GM12878 (cell line): ENCODE measurements around the gene MSI2. TPM values are rescaled to one million over a fixed set of nuclear protein-coding genes. Genes with fewer than 3 reads are reported as not detected.
A peak's percentile ranks its signal among the peaks of the same experiment; 100 is the strongest.

Experiments used
- ATAC-seq: fragments of 200-7000 bp; cut with Tn5 transposase; 3 replicates; pipeline ENCODE4 v1.9.1; 2020; ENCODE audit warnings: mild to moderate bottlenecking, moderate library complexity
- BruUV-seq: library from RNA; stranded (reverse); fragments of 400-500 nt; replicated peaks from 2 replicates; lab custom pipeline; 2021; lab: Mats Ljungman, UMichigan
- CTCF ChIA-PET: fragments of 300-600 bp; sonication (Branson Sonifier 250); formaldehyde crosslinking; extraction: SDS; loops from one replicate; lab custom pipeline; 2021; ENCODE audit warnings: inconsistent platforms; lab: Yijun Ruan, JAX
- POLR2A ChIA-PET: fragments of 350-600 bp; formaldehyde crosslinking; extraction: SDS; loops from one replicate; lab custom pipeline; 2021; ENCODE audit warnings: inconsistent platforms; lab: Charles Lee
- RAD21 ChIA-PET: fragments of 300-600 bp; sonication (Branson Sonifier 250); formaldehyde crosslinking; loops from one replicate; lab custom pipeline; 2023; ENCODE audit warnings: antibody characterized with exemption; ENCODE audit not compliant: unreplicated experiment; lab: Charles Lee
- SMC1A ChIA-PET: fragments of 300-600 bp; sonication (Branson Sonifier 250); formaldehyde crosslinking; loops from one replicate; lab custom pipeline; 2023; ENCODE audit not compliant: unreplicated experiment, uncharacterized antibody; lab: Charles Lee
- DNase-seq: peaks from one replicate; pipeline ENCODE4 v3.0.0-alpha.2; 2011; ENCODE audit warnings: low read depth, low spot score
- FAIRE-seq: peaks from 3 replicates; lab custom pipeline; 2011; peaks lifted over from hg19 to GRCh38; lab: Jason Lieb, UNC
- H2AFZ ChIP-seq: 2 replicates; pipeline ENCODE4 v1.6.0; 2011; ENCODE audit warnings: low read depth, low read length, control low read depth; ENCODE audit not compliant: control insufficient read depth
- H3K27ac ChIP-seq: 2 replicates; pipeline ENCODE4 v1.5.1; 2011; ENCODE audit warnings: control low read depth; ENCODE audit not compliant: control insufficient read depth, insufficient read depth
- H3K27me3 ChIP-seq, 2 experiments: replicated peaks in 1 of 2; 2 replicates each; pipeline versions ENCODE4 v1.6.0 to v1.6.1; 2011; ENCODE audit warnings: low read length in 1 of 2; ENCODE audit not compliant: control insufficient read depth in 2 of 2, insufficient read depth in 2 of 2
- H3K36me3 ChIP-seq, 2 experiments: 2 replicates each; pipeline ENCODE4 v1.5.1; 2011; ENCODE audit warnings: low read length in 1 of 2; ENCODE audit not compliant: control insufficient read depth in 2 of 2, insufficient read depth in 2 of 2
- H3K4me1 ChIP-seq: 2 replicates; pipeline ENCODE4 v1.6.1; 2011; ENCODE audit warnings: mild to moderate bottlenecking, low read length, moderate library complexity, mixed read lengths; ENCODE audit not compliant: control insufficient read depth, insufficient read depth
- H3K4me2 ChIP-seq: 2 replicates; pipeline ENCODE4 v1.6.0; 2011; ENCODE audit warnings: control low read depth; ENCODE audit not compliant: control insufficient read depth, insufficient read depth
- H3K4me3 ChIP-seq: fragments of 200-600 bp; sonication (generic); 2 replicates; pipeline ENCODE4 v1.5.1; 2016
- H3K79me2 ChIP-seq: 2 replicates; pipeline ENCODE4 v1.6.0; 2011; ENCODE audit warnings: low read length; ENCODE audit not compliant: control insufficient read depth, insufficient read depth
- H3K9ac ChIP-seq: 2 replicates; pipeline ENCODE4 v1.8.0; 2011; ENCODE audit warnings: low read length, control low read depth, mixed read lengths; ENCODE audit not compliant: control insufficient read depth, insufficient read depth
- H3K9me3 ChIP-seq: replicated peaks from 3 replicates; pipeline ENCODE4 v1.5.1; 2011; ENCODE audit warnings: mild to moderate bottlenecking, low read length; ENCODE audit not compliant: control insufficient read depth, insufficient read depth
- H4K20me1 ChIP-seq: 2 replicates; pipeline ENCODE4 v1.6.0; 2011; ENCODE audit not compliant: control insufficient read depth, insufficient read depth
- ATF2 ChIP-seq: IDR thresholded peaks from 2 replicates; pipeline ENCODE4 v1.6.1; 2012; ENCODE audit warnings: low read length, inconsistent platforms
- MTA2 ChIP-seq: fragments of 450-650 bp; IDR thresholded peaks from 2 replicates; pipeline ENCODE4 v1.6.1; 2016; ENCODE audit warnings: low read depth, mild to moderate bottlenecking, moderate library complexity
- RUNX3 ChIP-seq: IDR thresholded peaks from 2 replicates; pipeline ENCODE4 v1.6.1; 2012; ENCODE audit warnings: low read length, inconsistent platforms
- SMC3 ChIP-seq: IDR thresholded peaks from 2 replicates; pipeline ENCODE4 v1.6.1; 2011; ENCODE audit warnings: low read length, improper control_type of control experiment, borderline replicate concordance
- SUZ12 ChIP-seq: fragments of 200-600 bp; sonication (generic); IDR thresholded peaks from one replicate; pipeline ENCODE4 v1.6.1; 2018; ENCODE audit warnings: antibody characterized with exemption, mild to moderate bottlenecking; ENCODE audit not compliant: unreplicated experiment
- WGBS: methylation state at CpG from one replicate; pipeline ENCODE4 v1.1.6; 2016; ENCODE audit warnings: low lambda C conversion rate; ENCODE audit not compliant: insufficient replicate concordance, insufficient coverage; ENCODE audit errors: missing lambda C conversion rate; 5-methylcytosine and 5-hydroxymethylcytosine counted together
- in situ Hi-C: fragments of 300-500 bp; cut with MboI; formaldehyde crosslinking; loops from 9 replicates; pipeline ENCODE4 v1.14.3; 2018; ENCODE audit warnings: mixed read lengths
- intact Hi-C: fragments of 100-400 bp; cut with micrococcal nuclease; formaldehyde crosslinking; loops from one replicate; pipeline ENCODE4 v1.14.2; 2022; ENCODE audit not compliant: unreplicated experiment
- polyA plus RNA-seq, 11 experiments: library from polyadenylated mRNA; depleted of rRNA in 4 of 11; unstranded in 6 of 11; stranded (reverse) in 5 of 11; fragments of >200 nt; fragmentation: Nextera tagmentation in 4 of 11; fragmentation: Illumina TruSeq in 1 of 11; extraction: Ambion mirVana in 4 of 11; extraction: Trizol in 1 of 11; gene quantifications; 1 replicate in 1 of 11; 2 replicates in 10 of 11; pipeline versions ENCODE4 v1.2.1 to v1.2.3, GENCODE V29; 2011 to 2016; ENCODE audit warnings: inconsistent platforms in 2 of 11, missing spikeins in 2 of 11, low read depth in 1 of 11
- total RNA-seq, 4 experiments: library from RNA; depleted of rRNA in 3 of 4; stranded (reverse); fragments of >200 nt in 3 of 4; fragmentation: Illumina TruSeq in 1 of 4; extraction: Trizol in 1 of 4; gene quantifications; 2 replicates each; pipeline versions ENCODE4 v1.2.1 to v1.2.3, GENCODE V29; 2013 to 2021

MSI2 gene
- total and polyA plus RNA-seq, 10 of the 15 experiments (the other 5 are each of a cell fraction or from before 2014, with no cell fraction given), result 6.1 to 76.1 (median 42.0) TPM

DNA sequence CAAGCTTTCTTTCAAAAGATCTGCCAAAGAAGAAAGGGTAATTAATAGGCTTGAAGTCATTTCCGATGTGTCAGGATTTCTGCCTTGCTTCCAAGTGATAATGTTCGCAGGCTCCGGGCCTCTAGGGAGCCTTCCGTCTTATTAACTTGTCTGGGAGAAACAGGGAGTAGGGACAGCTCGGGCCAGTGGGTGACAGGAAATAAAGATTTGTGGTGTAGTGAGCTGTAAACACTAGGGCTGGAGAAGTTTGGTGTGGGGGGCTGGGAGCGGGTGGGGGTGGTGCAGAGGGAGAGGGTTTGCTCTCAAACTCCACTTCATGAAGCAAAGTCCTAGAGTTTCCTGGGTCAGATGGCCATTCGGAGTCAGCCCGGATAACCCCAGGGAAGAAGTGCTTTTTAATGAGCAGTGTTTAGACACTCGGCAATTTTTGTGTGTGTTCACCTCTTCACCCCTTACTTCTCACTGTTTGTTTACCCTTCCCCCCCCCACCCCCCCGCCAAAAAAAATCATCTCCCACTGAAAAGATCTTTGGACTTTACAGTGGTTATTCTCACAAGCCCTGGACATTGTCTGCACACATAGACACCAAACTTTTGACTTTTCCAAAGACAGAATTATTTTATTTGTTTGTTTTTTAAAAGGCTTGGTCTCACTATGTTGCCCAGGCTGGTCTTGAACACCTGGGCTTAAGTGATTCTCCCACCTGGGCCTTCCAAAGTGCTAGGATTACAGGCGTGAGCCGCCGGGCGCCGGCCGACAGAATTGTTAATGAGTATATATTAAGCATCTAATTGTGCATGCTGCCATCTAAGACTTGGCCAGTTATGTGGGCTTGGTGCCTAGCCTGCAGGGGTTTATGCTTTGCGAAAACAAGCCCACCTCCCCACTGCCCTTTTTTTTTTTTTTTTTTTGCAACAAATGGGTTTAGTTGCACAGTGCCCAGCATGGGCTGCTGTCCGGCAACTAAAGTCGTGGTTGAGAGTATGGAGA, 292.4 kb downstream of the MSI2 start:
- Histone ChIP-seq H3K36me3 (peaks cover 0 to 4% of the 10 kb centered on the region in 2 experiments; a peak in 2 of 4 replicates), H4K20me1 (no peaks in the 10 kb centered on the region), H2AFZ (no peak overlapping the region), H3K27me3 (no peaks in the 10 kb centered on the region), H3K9ac (no peak overlapping the region), H3K4me3 (no peak overlapping the region), H3K27ac (no peak overlapping the region; the same call in 1 of the 2 replicates), H3K4me2 (no peak overlapping the region), H3K4me1 (peaks cover 32% of the 10 kb centered on the region), H3K9me3 (no peaks in the 10 kb centered on the region), H3K79me2 (peaks cover 12% of the 10 kb centered on the region)
- no peak for DNase-seq
- ATAC-seq, result no peak
- FAIRE-seq, result no peak
- CTCF ChIA-PET, result interaction anchor here (0.6 to 4.7 kb wide), 3 partner anchors 9 to 792 kb away, joined by 3 to 25 read pairs (median 4); no protein-coding TSS in a partner anchor
- no peak for TF ChIP-seq MTA2
- TF ChIP-seq ATF2, result no peak
- TF ChIP-seq SMC3, result no peak
- 0 out of 2 replicates have a peak, but pooled peaks have one; percentile 12 for TF ChIP-seq RUNX3
- TF ChIP-seq SUZ12, result no peak
- 89% methylated on average over 18 of the region's 19 CpGs for WGBS
- SMC1A ChIA-PET, result interaction anchor here (1.1 to 3.0 kb wide), 5 partner anchors 10 to 94 kb away, joined by 3 to 34 read pairs (median 7); no protein-coding TSS in a partner anchor
- RAD21 ChIA-PET, result interaction anchor here (0.9 to 1.7 kb wide), 4 partner anchors 11 to 104 kb away, joined by 3 to 5 read pairs (median 4); no protein-coding TSS in a partner anchor
- in situ Hi-C loops, result no loop called here
- POLR2A ChIA-PET, result interaction anchor here (0.6 to 1.2 kb wide), 2 partner anchors 12 to 117 kb away, joined by 4 to 6 read pairs; no protein-coding TSS in a partner anchor
- no TSS peak for BruUV-seq
- intact Hi-C loops, result no loop called here
